HepG2 (cell line): ENCODE results near the gene TXNRD2.

Experiments
- DMAP1 ChIP-seq: IDR thresholded peaks from 2 replicates; pipeline ENCODE4 v1.6.1; 2016
- HCFC1 ChIP-seq: fragments of 150-350 bp; IDR thresholded peaks from 2 replicates; pipeline ENCODE4 v1.6.1; 2014; ENCODE audit warnings: low read depth, low read length
- MAFK ChIP-seq, 2 experiments: IDR thresholded peaks in 1 of 2; conservative IDR thresholded peaks in 1 of 2; 2 replicates each; pipeline ENCODE4 v1.6.1; 2011; ENCODE audit warnings: improper control_type of control experiment in 2 of 2, low read length in 2 of 2
- MYNN ChIP-seq: sonication (generic); formaldehyde crosslinking; IDR thresholded peaks from 2 replicates; pipeline ENCODE4 v1.4.0; 2020; ENCODE audit warnings: mild to moderate bottlenecking, low read depth, missing genetic modification reagents
- ZEB1 ChIP-seq: IDR thresholded peaks from 2 replicates; pipeline ENCODE4 v1.6.1; 2012; ENCODE audit warnings: mild to moderate bottlenecking, low read depth, inconsistent platforms; ENCODE audit not compliant: insufficient replicate concordance
- ZFP1 ChIP-seq: IDR thresholded peaks from 2 replicates; pipeline ENCODE4 v1.6.1; 2016
- ZNF274 ChIP-seq: sonication (generic); formaldehyde crosslinking; IDR thresholded peaks from 2 replicates; pipeline ENCODE4 v1.5.1; 2020; ENCODE audit warnings: mild to moderate bottlenecking, missing genetic modification reagents
- ZSCAN9 ChIP-seq: IDR thresholded peaks from 2 replicates; pipeline ENCODE4 v1.6.1; 2016; ENCODE audit warnings: borderline replicate concordance
- TF ChIP-seq, protein P1 (sequence below): sonication (generic); formaldehyde crosslinking; IDR thresholded peaks from 2 replicates; pipeline ENCODE4 v1.5.0; 2020; ENCODE audit warnings: mild to moderate bottlenecking, missing genetic modification reagents, moderate library complexity
- TF ChIP-seq, protein P2 (sequence below): sonication (generic); formaldehyde crosslinking; IDR thresholded peaks from 2 replicates; pipeline ENCODE4 v1.4.0; 2020; ENCODE audit warnings: low read depth, missing genetic modification reagents

DNA sequence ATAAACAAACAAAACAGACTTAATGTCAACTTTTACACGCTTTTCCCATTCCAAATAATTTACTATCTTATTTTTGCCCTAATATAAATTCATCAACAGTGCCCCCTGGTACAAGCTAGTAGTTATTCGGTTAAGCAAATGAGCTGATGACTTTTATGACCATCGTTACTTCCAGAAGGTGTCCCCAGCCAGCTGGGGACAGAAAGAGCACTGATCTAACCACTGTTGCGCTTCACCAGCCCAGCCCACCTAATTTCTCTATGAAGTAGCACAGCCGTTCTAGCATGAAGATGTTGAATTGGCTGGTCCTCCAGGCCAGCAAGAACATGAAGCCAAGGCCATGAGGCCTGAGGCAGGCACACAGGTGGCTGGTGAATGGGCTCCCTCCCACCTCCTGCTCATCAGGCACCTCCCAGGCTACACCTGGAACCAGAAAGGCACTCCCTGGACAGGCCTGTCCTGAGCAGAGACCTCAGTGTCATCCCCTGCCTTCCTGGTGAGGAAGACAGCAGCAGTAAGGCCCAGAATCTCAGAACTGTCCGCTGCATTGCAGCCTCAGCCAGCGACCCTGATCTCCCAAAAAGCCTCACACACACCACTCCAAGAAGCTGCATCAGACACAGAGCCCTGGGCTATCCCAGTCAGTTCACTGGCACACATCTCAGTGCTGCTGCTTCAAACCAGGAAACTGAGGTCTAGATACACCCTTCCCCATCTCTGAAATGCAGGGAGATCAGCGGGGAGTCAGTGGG is 99.8 kb downstream of the TXNRD2 start:
- no peak for TF ChIP-seq ZEB1
- no peak for TF ChIP-seq DMAP1 (CRISPR knock-in tag)
- no peak for TF ChIP-seq ZNF274 (CRISPR knock-in tag)
- TF ChIP-seq, protein P1, sequence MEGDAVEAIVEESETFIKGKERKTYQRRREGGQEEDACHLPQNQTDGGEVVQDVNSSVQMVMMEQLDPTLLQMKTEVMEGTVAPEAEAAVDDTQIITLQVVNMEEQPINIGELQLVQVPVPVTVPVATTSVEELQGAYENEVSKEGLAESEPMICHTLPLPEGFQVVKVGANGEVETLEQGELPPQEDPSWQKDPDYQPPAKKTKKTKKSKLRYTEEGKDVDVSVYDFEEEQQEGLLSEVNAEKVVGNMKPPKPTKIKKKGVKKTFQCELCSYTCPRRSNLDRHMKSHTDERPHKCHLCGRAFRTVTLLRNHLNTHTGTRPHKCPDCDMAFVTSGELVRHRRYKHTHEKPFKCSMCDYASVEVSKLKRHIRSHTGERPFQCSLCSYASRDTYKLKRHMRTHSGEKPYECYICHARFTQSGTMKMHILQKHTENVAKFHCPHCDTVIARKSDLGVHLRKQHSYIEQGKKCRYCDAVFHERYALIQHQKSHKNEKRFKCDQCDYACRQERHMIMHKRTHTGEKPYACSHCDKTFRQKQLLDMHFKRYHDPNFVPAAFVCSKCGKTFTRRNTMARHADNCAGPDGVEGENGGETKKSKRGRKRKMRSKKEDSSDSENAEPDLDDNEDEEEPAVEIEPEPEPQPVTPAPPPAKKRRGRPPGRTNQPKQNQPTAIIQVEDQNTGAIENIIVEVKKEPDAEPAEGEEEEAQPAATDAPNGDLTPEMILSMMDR = no peak
- TF ChIP-seq ZSCAN9 (CRISPR knock-in tag) = no peak
- TF ChIP-seq, protein P2, sequence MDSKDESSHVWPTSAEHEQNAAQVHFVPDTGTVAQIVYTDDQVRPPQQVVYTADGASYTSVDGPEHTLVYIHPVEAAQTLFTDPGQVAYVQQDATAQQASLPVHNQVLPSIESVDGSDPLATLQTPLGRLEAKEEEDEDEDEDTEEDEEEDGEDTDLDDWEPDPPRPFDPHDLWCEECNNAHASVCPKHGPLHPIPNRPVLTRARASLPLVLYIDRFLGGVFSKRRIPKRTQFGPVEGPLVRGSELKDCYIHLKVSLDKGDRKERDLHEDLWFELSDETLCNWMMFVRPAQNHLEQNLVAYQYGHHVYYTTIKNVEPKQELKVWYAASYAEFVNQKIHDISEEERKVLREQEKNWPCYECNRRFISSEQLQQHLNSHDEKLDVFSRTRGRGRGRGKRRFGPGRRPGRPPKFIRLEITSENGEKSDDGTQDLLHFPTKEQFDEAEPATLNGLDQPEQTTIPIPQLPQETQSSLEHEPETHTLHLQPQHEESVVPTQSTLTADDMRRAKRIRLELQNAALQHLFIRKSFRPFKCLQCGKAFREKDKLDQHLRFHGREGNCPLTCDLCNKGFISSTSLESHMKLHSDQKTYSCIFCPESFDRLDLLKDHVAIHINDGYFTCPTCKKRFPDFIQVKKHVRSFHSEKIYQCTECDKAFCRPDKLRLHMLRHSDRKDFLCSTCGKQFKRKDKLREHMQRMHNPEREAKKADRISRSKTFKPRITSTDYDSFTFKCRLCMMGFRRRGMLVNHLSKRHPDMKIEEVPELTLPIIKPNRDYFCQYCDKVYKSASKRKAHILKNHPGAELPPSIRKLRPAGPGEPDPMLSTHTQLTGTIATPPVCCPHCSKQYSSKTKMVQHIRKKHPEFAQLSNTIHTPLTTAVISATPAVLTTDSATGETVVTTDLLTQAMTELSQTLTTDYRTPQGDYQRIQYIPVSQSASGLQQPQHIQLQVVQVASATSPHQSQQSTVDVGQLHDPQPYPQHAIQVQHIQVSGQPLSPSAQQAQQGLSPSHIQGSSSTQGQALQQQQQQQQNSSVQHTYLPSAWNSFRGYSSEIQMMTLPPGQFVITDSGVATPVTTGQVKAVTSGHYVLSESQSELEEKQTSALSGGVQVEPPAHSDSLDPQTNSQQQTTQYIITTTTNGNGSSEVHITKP (CRISPR knock-in tag) = no peak
- no peak for TF ChIP-seq HCFC1
- no peak for TF ChIP-seq ZFP1 (CRISPR knock-in tag)
- TF ChIP-seq MAFK (conservative IDR thresholded peaks at IDR 0.05 in 1 of 2, IDR thresholded peaks at IDR 0.05 in 1 of 2; ENCODE audit: low read length in 2 of 2) = no peak
- no peak for TF ChIP-seq MYNN (CRISPR knock-in tag)
